Measurements from ENCODE around the gene MYL7. TPM values are rescaled to one million over a fixed set of nuclear protein-coding genes. Genes with fewer than 3 reads are reported as not detected.

The MYL7 gene
- total and polyA plus RNA-seq, 2 of the 13 experiments (the other 11 are each of a cell fraction or from before 2014, with no cell fraction given): 1.8 TPM; not detected in 1

DNA sequence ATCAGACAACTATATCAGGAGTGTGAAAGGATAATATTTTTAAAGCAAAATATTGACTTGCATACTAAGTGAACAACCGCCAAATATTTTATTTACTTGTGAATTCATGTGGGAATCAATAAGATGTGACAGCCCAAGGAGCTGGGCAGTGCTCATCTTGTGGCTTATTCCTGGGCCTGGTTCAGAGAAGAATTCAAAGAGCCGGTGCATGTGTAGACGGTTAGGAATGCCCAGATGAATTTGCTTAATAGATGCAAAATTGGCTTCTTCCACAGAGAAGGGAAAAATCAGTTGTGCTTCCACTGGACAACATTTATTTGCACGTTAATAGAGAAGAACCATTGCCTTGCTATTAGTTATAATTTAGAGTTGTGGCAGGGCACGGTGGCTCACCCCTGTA is 4.4 kb downstream of the MYL7 start (continued):
- TF ChIP-seq TBL1XR1 (IDR thresholded peaks at IDR 0.05; ENCODE audit: borderline replicate concordance, low read length, partially characterized antibody): no peak
- no peak for TF ChIP-seq RBM39 (IDR thresholded peaks at IDR 0.05; ENCODE audit: low read depth, low read length, poor library complexity, severe bottlenecking)
- TF ChIP-seq SATB2 (CRISPR knock-in tag; IDR thresholded peaks at IDR 0.05): no peak
- TF ChIP-seq ZNF225 (CRISPR knock-in tag; IDR thresholded peaks at IDR 0.05): no peak

DNA sequence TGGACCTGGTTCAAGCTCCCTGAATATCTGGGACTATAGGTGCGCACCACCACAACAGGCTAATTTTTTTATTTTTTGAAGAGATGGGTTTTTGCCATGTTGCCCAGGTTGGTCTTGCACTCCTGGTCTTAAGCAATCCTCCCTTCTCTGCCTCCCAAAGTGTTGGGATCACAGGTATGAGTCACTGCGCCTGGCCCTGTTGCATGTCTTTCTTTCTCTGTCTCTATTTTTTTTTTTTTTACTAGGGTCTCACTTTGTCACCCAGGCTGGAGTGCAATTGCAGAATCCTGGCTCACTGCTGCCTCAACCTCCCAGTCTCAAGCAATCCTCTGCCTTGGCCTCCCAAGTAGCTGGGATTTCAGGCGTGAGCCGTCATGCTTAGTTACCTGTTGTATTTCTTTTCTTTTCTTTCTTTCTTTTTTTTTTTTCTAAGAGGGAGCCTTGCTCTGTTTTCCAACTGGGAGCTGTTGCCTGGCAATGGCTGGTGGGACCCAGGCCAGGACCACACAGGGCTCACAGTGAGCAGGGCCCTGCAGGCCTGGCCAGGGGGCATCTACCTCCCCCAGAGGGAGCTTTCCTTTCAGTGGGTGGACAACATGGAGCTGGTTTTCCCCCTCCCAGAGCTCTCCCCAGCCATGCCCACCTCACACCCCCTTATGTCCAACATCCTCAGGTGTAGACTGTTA is 6.0 kb downstream of the MYL7 start:
- H3K27ac ChIP-seq (ENCODE audit: extremely low read length, insufficient read depth, low read length): no peak overlapping the region
- intact Hi-C loops (cut with micrococcal nuclease; ENCODE audit: unreplicated experiment): loop anchor here (10.0 kb wide), 1 partner anchor 60 kb away; no protein-coding TSS in a partner anchor
- H3K4me1 ChIP-seq (ENCODE audit: insufficient read depth, low read length): peaks cover 23% of the 10 kb centered on the region
- in situ Hi-C loops (cut with HindIII; ENCODE audit: extremely low pct_ligation_motif_present, low pct_unique_long_range_greater_than_20kb): no loop called here
- no peak overlapping the region for H3K4me2 ChIP-seq (ENCODE audit: low read depth, low read length)
- no peaks in the 10 kb centered on the region for H4K20me1 ChIP-seq (ENCODE audit: insufficient read depth, low read length)
- BruUV-seq (replicated peaks): no TSS peak
- TF ChIP-seq GZF1 (CRISPR knock-in tag; IDR thresholded peaks at IDR 0.05): no peak
- no peak for TF ChIP-seq MTF1 (CRISPR knock-in tag; IDR thresholded peaks at IDR 0.05)
- no peak for TF ChIP-seq SATB2 (CRISPR knock-in tag; IDR thresholded peaks at IDR 0.05)
- TF ChIP-seq FOXP1 (IDR thresholded peaks at IDR 0.05): no peak
- TF ChIP-seq FOXP1 (CRISPR knock-in tag; IDR thresholded peaks at IDR 0.05): no peak
- no peak for TF ChIP-seq MZF1 (CRISPR knock-in tag; IDR thresholded peaks at IDR 0.05; ENCODE audit: borderline replicate concordance)
- TF ChIP-seq KAT7 (CRISPR knock-in tag; IDR thresholded peaks at IDR 0.05; ENCODE audit: borderline replicate concordance): no peak
- no peak for TF ChIP-seq MAX (IDR thresholded peaks at IDR 0.05)
- no peak for TF ChIP-seq ZNF737 (CRISPR knock-in tag; IDR thresholded peaks at IDR 0.05; ENCODE audit: borderline replicate concordance)
- TF ChIP-seq FOXC1 (CRISPR knock-in tag; IDR thresholded peaks at IDR 0.05; ENCODE audit: borderline replicate concordance): no peak
- H2AFZ ChIP-seq (ENCODE audit: low read length): no peak overlapping the region
- no peak for ATAC-seq
- H3K27me3 ChIP-seq (ENCODE audit: control insufficient read depth in 1 of 2, insufficient read depth in 2 of 2, low read length in 2 of 2): peaks cover 2 to 3% of the 10 kb centered on the region in 2 experiments; a peak in 1 of 5 replicates
- POLR2A ChIA-PET: no interaction called here
- no peaks in the 10 kb centered on the region for H3K9me3 ChIP-seq (ENCODE audit: low read length)
- no peaks in the 10 kb centered on the region for H3K79me2 ChIP-seq (ENCODE audit: insufficient read depth, low read length)
- H3K36me3 ChIP-seq (replicated peaks in 1 of 2; ENCODE audit: control insufficient read depth in 1 of 2, insufficient read depth in 2 of 2, low read length in 2 of 2): no peaks in the 10 kb centered on the region
- H3K9ac ChIP-seq (ENCODE audit: insufficient read depth, low read depth, low read length): no peak overlapping the region
- CTCF ChIA-PET (ENCODE audit: low intra/inter-chr PET ratio, low total read pairs): no interaction called here
- DNase-seq (ENCODE audit: low spot score): no peak
- no peak for FAIRE-seq
- WGBS (ENCODE audit: low lambda C conversion rate): 69% methylated on average over 4 of the region's 4 CpGs
- H3K4me3 ChIP-seq (replicated peaks in 1 of 3; ENCODE audit: insufficient read depth in 1 of 3, low read depth in 2 of 3, low read length in 3 of 3): no peak overlapping the region
